Skin of body (tissue), 2 donors: ENCODE results near the gene SLC38A10. TPM values are rescaled to one million over a fixed set of nuclear protein-coding genes. Genes with fewer than 3 reads are reported as not detected.
"Not testable (repeated sequence)": the region's sequence is repeated elsewhere in the genome, so short reads cannot be mapped to it uniquely, and the experiment has no call there.

Experiments
- DNase-seq: peaks from one replicate; lab custom pipeline; 2025; lab: John Stamatoyannopoulos, UW
- total RNA-seq: library from RNA; depleted of rRNA; stranded (reverse); fragments of >200 nt; gene quantifications from one replicate; pipeline ENCODE4 v1.2.3, GENCODE V29; 2014

The SLC38A10 gene
- total RNA-seq, 1 donor from 2014 or later: 29.2 TPM

- no peak for DNase-seq
Measured at GRCh38 chr17:81312624-81313325, 17.7 kb upstream of the SLC38A10 start.

- no peak for DNase-seq
Measured at GRCh38 chr17:81311946-81312345, 16.8 kb upstream of the SLC38A10 start.

DNA sequence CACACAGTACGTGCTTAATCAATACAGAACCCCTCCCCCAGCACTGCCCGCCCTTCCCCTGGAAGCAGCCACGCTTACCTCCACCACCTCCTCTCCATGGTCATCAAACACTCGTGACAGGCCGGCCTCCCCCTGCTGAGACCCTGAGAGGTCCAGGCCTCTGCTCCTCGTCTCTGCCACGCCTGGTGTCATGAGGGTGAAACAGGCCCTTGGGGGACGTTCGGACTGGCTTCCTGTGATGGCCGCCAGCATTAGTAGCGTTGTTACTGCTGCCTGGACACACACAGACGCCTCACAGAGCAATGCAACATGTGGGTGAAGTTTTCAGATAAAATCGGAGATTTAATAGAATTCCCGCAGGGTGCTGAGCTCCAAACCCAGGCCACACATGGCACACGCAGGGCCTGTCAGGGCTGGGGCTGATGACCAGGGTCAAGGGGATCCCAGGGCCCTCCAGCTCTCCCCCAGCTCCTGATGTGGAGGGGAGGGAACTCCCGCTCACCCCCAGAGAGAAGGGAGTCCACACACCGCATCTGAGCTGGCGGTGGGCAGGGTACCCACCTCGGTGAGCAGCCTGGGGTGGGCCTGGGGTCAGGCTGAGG is 15.9 kb upstream of the SLC38A10 start:
- no peak for DNase-seq

- DNase-seq: no peak
Measured at GRCh38 chr17:81309859-81310839, 15.0 kb upstream of the SLC38A10 start.

- peak; percentile 35 for DNase-seq
Measured at GRCh38 chr17:81309140-81309858, 14.2 kb upstream of the SLC38A10 start.

- not testable (repeated sequence) for DNase-seq
Measured at GRCh38 chr17:81308784-81309139, 13.7 kb upstream of the SLC38A10 start.

GRCh38 chr17:81307636-81308560 is 12.8 kb upstream of the SLC38A10 start:
- DNase-seq: no peak

DNA sequence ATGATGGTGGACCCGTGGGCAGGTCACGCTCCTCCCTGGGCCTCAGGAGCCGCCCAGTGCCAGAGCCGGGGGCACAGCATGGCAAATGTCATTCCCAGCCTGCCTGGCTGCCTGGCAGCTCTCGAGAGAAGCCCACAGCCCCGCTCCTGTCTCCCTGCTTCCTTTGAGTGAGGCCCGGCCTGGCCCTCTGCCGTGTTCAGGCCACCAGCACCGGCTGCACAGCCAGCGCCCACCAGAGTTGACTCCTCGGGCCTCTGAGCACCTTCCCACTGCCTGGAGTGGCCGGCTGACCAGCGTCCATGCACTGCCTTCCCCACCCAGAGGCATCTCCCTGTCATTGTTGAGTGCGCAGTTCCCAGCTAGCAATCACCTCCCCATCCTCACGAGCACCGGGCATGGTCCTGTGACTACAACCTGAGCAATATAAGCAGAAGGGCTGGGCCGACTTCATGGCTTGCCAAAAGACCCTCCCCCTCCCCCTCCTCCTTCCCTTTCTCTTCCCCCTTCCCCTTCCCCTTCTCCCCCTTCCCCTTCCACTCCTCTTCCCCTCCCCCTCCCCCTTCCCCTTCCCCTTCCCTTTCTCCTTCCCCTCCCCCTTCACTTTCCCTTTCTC is 11.9 kb upstream of the SLC38A10 start:
- DNase-seq: no peak

DNA sequence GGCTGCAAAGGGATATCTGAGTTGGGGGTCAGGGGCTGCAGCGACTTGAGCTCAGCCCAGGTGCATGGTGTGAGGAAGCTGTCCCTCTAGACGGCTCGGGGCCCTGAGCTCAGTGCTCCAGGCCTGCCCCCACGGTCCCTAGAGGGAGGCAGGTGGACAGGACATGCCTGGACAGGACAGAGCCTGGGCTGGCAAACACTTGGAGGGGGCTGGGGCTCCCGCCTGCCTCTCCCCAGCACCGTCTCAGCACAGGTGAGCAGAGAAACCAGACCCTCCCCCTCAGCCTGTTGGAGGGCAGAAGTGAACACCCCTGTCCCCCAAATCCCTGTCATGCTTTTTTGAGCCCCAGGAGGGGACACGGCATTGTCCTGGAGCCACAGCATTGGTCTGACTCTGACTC is 11.4 kb upstream of the SLC38A10 start:
- no peak for DNase-seq

DNA sequence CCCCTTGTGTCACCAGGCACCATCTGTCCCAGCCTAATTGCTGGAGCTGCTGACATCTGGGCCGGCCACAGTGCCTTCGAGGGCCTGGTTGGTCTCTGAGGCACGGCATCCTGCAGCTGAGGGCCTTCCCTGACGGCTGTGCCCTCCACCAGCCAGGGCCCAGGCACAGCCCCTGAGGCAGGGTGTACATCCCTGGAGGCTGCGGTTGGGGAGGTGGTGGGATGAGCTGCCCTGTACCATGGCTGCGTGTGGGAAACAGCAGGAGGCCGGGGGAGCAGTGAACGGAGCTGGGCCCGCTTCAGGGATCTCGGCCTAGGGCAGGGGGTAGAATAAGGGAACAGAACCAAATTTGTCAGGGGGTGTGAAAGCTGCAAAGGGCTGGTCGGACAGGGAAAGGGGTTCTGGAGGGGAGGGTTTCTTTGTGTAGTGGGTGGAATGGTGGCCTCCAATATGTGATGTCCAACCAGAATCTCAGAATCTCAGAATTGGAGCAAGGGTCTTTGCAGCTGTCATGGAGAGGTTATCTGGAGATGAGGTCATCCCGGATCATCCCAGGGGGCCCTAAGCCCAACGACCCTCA is 10.0 kb upstream of the SLC38A10 start:
- no peak for DNase-seq

GRCh38 chr17:81304196-81305015 is 9.3 kb upstream of the SLC38A10 start:
- DNase-seq: no peak

GRCh38 chr17:81303385-81303784 is 8.3 kb upstream of the SLC38A10 start:
- no peak for DNase-seq

DNA sequence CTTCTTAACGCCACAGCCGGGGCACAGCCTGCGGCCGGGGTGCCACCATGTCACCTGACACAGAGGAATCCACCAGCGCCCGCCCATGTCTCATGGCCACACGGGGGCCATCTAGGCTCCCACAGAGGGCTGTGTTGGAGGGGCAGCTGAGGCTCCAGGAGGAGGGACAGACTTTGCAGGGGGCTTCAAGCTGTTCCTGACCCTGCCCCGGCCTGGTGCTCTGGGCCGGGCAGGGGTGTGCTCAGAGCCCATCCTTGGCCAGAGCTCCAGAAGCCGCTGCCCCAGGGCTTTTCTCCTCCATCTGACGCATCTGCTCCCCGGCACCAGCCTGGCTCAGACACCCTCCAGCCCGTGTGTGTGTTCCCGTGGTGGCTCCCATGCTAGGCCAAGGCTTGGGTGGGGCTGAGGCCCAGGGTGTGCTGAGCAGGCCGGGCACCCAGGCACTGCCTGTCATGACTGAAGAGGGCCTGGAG is 7.8 kb upstream of the SLC38A10 start:
- no peak for DNase-seq

DNA sequence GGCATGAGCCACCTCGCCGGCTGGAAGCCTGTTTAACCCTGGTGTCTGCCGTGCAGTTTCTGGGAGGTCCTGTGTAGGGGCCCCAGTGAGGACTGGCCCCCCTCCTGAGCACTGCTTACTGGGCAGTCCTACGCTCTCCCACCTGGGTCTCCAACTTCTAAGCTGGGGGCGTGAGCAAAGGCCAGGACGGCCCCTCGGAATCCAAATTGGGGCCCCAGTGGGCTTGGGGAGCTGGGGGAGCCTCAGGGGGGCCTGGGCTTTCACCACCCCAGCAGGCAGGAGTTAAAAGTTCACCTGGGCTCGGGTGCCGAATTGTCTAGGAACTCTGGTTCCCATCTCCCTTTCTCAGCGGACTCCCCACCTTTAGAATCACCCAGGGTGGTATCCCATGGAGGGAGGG is 7.2 kb upstream of the SLC38A10 start:
- DNase-seq: no peak

- no peak for DNase-seq
Measured at GRCh38 chr17:81301195-81302144, 6.4 kb upstream of the SLC38A10 start.

DNA sequence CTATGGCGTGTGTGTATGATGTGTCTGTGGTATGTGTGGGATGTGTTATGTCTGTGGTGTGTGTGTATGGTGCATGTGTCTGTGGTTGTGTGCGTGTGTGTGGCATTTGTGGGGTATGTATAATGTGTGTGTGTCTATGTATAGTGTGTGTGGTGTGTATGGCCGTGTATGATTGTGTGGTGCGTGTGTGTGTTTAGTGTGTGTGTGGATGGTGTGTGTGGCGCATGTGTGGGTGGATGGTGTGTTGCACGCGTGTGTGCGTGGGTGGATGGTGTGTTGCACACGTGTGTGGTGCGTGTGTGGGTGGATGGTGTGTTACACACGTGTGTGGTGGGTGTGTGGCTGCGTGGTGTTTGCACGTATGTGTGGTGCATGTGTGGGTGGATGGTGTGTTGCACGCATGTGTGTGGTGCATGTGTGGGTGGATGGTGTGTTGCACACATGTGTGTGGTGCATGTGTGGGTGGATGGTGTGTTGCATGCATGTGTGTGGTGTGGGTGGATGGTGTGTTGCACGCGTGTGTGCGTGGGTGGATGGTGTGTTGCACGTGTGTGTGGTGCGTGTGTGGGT is 5.6 kb upstream of the SLC38A10 start:
- no peak for DNase-seq
